IMR-90 (cell line): Measurements from ENCODE around the gene GGTA1.

Experiments used
- BHLHE40 ChIP-seq: fragments of 150-350 bp; IDR thresholded peaks from 2 replicates; pipeline ENCODE4 v1.6.1; 2016; ENCODE audit warnings: mild to moderate bottlenecking, low read depth, low read length
- CHD1 ChIP-seq: IDR thresholded peaks from 2 replicates; pipeline ENCODE4 v1.6.1; 2012; ENCODE audit warnings: low read depth, low read length, improper control_type of control experiment
- CTCF ChIP-seq: conservative IDR thresholded peaks from 2 replicates; pipeline ENCODE4 v1.5.1; 2012; ENCODE audit warnings: mild to moderate bottlenecking, low read depth, low read length, improper control_type of control experiment
- ELK1 ChIP-seq: fragments of 150-350 bp; IDR thresholded peaks from 2 replicates; pipeline ENCODE4 v1.6.1; 2016; ENCODE audit warnings: low read depth, mild to moderate bottlenecking, low read length, moderate library complexity, borderline replicate concordance
- MAZ ChIP-seq: IDR thresholded peaks from 2 replicates; pipeline ENCODE4 v1.6.1; 2012; ENCODE audit warnings: low read depth, mild to moderate bottlenecking, low read length, improper control_type of control experiment, moderate library complexity, borderline replicate concordance
- POLR2A ChIP-seq: IDR thresholded peaks from 2 replicates; pipeline ENCODE4 v1.6.1; 2012; ENCODE audit warnings: mild to moderate bottlenecking, low read depth, low read length
- RFX5 ChIP-seq: IDR thresholded peaks from 2 replicates; pipeline ENCODE4 v1.8.0; 2012; ENCODE audit warnings: low read depth, mild to moderate bottlenecking, low read length, moderate library complexity

- TF ChIP-seq BHLHE40 (no peak), CHD1 (no peak), CTCF (no peak), RFX5 (no peak), POLR2A (no peak), ELK1 (no peak), MAZ (no peak)
Observed at GRCh38 chr9:121455527-121456239, 44.0 kb downstream of the GGTA1 start.
